ENCODE data around the gene FBXW12. TPM values are rescaled to one million over a fixed set of nuclear protein-coding genes. Genes with fewer than 3 reads are reported as not detected.

FBXW12 gene
- polyA plus RNA-seq, 1 donor from 2014 or later: not detected

- Histone ChIP-seq H3K9me2 (ENCODE audit: insufficient read depth, low read length) (no peaks in the 10 kb centered on the region), H3K27me3 (ENCODE audit: insufficient read depth, low read depth, low read length) (no peaks in the 10 kb centered on the region), H3K27ac (ENCODE audit: low read length) (no peak overlapping the region), H2AFZ (ENCODE audit: low read depth, low read length) (no peak overlapping the region), H3F3A (ENCODE audit: insufficient read depth, low read length, poor library complexity, severe bottlenecking) (no peaks in the 10 kb centered on the region), H4K20me1 (ENCODE audit: insufficient read depth) (no peaks in the 10 kb centered on the region), H3K9ac (ENCODE audit: low read length) (no peak overlapping the region), H3K36me3 (ENCODE audit: insufficient read depth, low read length) (peaks cover 5% of the 10 kb centered on the region), H3K9me3 (ENCODE audit: low read length) (no peaks in the 10 kb centered on the region), H3K4me3 (ENCODE audit: low read length) (no peak overlapping the region), H3K4me2 (ENCODE audit: low read length) (no peak overlapping the region), H3K79me2 (replicated peaks; ENCODE audit: insufficient read depth, low read length) (no peaks in the 10 kb centered on the region)
- TF ChIP-seq EP300 (conservative IDR thresholded peaks at IDR 0.05; ENCODE audit: poor library complexity, severe bottlenecking) (no peak), EZH2 (IDR thresholded peaks at IDR 0.05; ENCODE audit: borderline replicate concordance, insufficient read depth, low read length, poor library complexity, severe bottlenecking) (no peak), MXI1 (conservative IDR thresholded peaks at IDR 0.05; ENCODE audit: poor library complexity, severe bottlenecking) (no peak), POLR2AphosphoS5 (IDR thresholded peaks at IDR 0.05) (no peak), TAF1 (IDR thresholded peaks at IDR 0.05; ENCODE audit: low read depth) (no peak), RAD21 (conservative IDR thresholded peaks at IDR 0.05) (no peak), CTCF (IDR thresholded peaks at IDR 0.05; ENCODE audit: poor library complexity, severe bottlenecking) (no peak), REST (IDR thresholded peaks at IDR 0.05; ENCODE audit: borderline replicate concordance) (no peak), SMC3 (conservative IDR thresholded peaks at IDR 0.05; ENCODE audit: poor library complexity) (no peak)
Measured at GRCh38 chr3:48402907-48403306, 30.9 kb downstream of the FBXW12 start.

GRCh38 chr3:48403533-48404439 lies 31.8 kb downstream of the FBXW12 start:
- no peak overlapping the region for H2AFZ ChIP-seq (ENCODE audit: low read depth, low read length)
- H3K4me3 ChIP-seq (ENCODE audit: low read length): no peak overlapping the region
- H3K9me3 ChIP-seq (ENCODE audit: low read length): no peaks in the 10 kb centered on the region
- no peak overlapping the region for H3K27ac ChIP-seq (ENCODE audit: low read length)
- TF ChIP-seq RAD21 (conservative IDR thresholded peaks at IDR 0.05): no peak
- no peak for TF ChIP-seq CTCF (IDR thresholded peaks at IDR 0.05; ENCODE audit: poor library complexity, severe bottlenecking)
- no peak for TF ChIP-seq MXI1 (conservative IDR thresholded peaks at IDR 0.05; ENCODE audit: poor library complexity, severe bottlenecking)
- no peak for TF ChIP-seq TAF1 (IDR thresholded peaks at IDR 0.05; ENCODE audit: low read depth)
- TF ChIP-seq EZH2 (IDR thresholded peaks at IDR 0.05; ENCODE audit: borderline replicate concordance, insufficient read depth, low read length, poor library complexity, severe bottlenecking): no peak
- no peak for TF ChIP-seq EP300 (conservative IDR thresholded peaks at IDR 0.05; ENCODE audit: poor library complexity, severe bottlenecking)
- TF ChIP-seq SMC3 (conservative IDR thresholded peaks at IDR 0.05; ENCODE audit: poor library complexity): no peak
- TF ChIP-seq REST (IDR thresholded peaks at IDR 0.05; ENCODE audit: borderline replicate concordance): no peak
- TF ChIP-seq POLR2AphosphoS5 (IDR thresholded peaks at IDR 0.05): no peak
- no peak overlapping the region for H3K4me2 ChIP-seq (ENCODE audit: low read length)
- H4K20me1 ChIP-seq (ENCODE audit: insufficient read depth): no peaks in the 10 kb centered on the region
- no peak overlapping the region for H3K9ac ChIP-seq (ENCODE audit: low read length)
- H3F3A ChIP-seq (ENCODE audit: insufficient read depth, low read length, poor library complexity, severe bottlenecking): no peaks in the 10 kb centered on the region
- H3K36me3 ChIP-seq (ENCODE audit: insufficient read depth, low read length): peaks cover 5% of the 10 kb centered on the region
- H3K27me3 ChIP-seq (ENCODE audit: insufficient read depth, low read depth, low read length): no peaks in the 10 kb centered on the region
- H3K9me2 ChIP-seq (ENCODE audit: insufficient read depth, low read length): no peaks in the 10 kb centered on the region
- H3K79me2 ChIP-seq (replicated peaks; ENCODE audit: insufficient read depth, low read length): no peaks in the 10 kb centered on the region
